OCI-LY1 (cell line): ENCODE measurements around the gene TYK2.

ENCODE experiments used
- H2AFZ ChIP-seq: fragments of 200-600 bp; sonication (generic), shearing (Covaris generic); 2 replicates; pipeline ENCODE4 v1.6.0; 2014; ENCODE audit warnings: antibody characterized with exemption, mild to moderate bottlenecking, low read length
- H3F3A ChIP-seq: fragments of 200-600 bp; sonication (generic), shearing (Covaris generic); 2 replicates; pipeline ENCODE4 v1.6.0; 2014; ENCODE audit warnings: mild to moderate bottlenecking, antibody characterized with exemption, low read length, moderate library complexity; ENCODE audit not compliant: insufficient read depth
- H3K27ac ChIP-seq: fragments of 200-600 bp; sonication (generic); 2 replicates; pipeline ENCODE4 v1.5.1; 2014; ENCODE audit warnings: low read length, mixed run types, mild to moderate bottlenecking, low read depth; ENCODE audit not compliant: poor library complexity, severe bottlenecking
- H3K27me3 ChIP-seq: fragments of 200-600 bp; sonication (generic); 2 replicates; pipeline ENCODE4 v1.6.0; 2014; ENCODE audit warnings: antibody characterized with exemption, mild to moderate bottlenecking, low read length, moderate library complexity; ENCODE audit not compliant: insufficient read depth
- H3K36me3 ChIP-seq: fragments of 200-600 bp; sonication (generic); 2 replicates; pipeline ENCODE4 v1.6.1; 2014; ENCODE audit warnings: mild to moderate bottlenecking, antibody characterized with exemption, low read length, moderate library complexity, mixed read lengths; ENCODE audit not compliant: insufficient read depth
- H3K4me1 ChIP-seq: fragments of 200-600 bp; sonication (generic); 2 replicates; pipeline ENCODE4 v1.5.1; 2014; ENCODE audit warnings: mild to moderate bottlenecking, low read length, moderate library complexity; ENCODE audit not compliant: insufficient read depth, severe bottlenecking
- H3K4me2 ChIP-seq: fragments of 200-600 bp; sonication (generic), shearing (Covaris generic); 2 replicates; pipeline ENCODE4 v1.6.1; 2014; ENCODE audit warnings: low read length
- H3K4me3 ChIP-seq: fragments of 200-600 bp; sonication (generic); 2 replicates; pipeline ENCODE4 v1.5.1; 2014; ENCODE audit warnings: low read length, low read depth, mild to moderate bottlenecking, mixed read lengths; ENCODE audit not compliant: poor library complexity, severe bottlenecking
- H3K79me2 ChIP-seq: fragments of 200-600 bp; shearing (Covaris generic); 2 replicates; pipeline ENCODE4 v1.6.1; 2016; ENCODE audit warnings: mixed run types, low read length, mixed read lengths; ENCODE audit not compliant: insufficient read depth
- H3K9ac ChIP-seq: fragments of 200-600 bp; sonication (generic), shearing (Covaris generic); 2 replicates; pipeline ENCODE4 v1.6.1; 2014; ENCODE audit warnings: mild to moderate bottlenecking, low read length, mixed read lengths
- H3K9me2 ChIP-seq: fragments of 200-600 bp; sonication (generic), shearing (Covaris generic); 2 replicates; pipeline ENCODE4 v1.6.1; 2014; ENCODE audit warnings: low read depth, mild to moderate bottlenecking, low read length, mixed read lengths
- H3K9me3 ChIP-seq: fragments of 200-600 bp; shearing (Covaris generic); 2 replicates; pipeline ENCODE4 v1.6.1; 2014; ENCODE audit warnings: low read length, mixed read lengths
- H4K20me1 ChIP-seq: fragments of 200-600 bp; sonication (generic), shearing (Covaris generic); 2 replicates; pipeline ENCODE4 v1.6.0; 2016; ENCODE audit warnings: mild to moderate bottlenecking, low read length; ENCODE audit not compliant: insufficient read depth
- EZH2 ChIP-seq: fragments of 200-600 bp; sonication (generic), shearing (Covaris generic); IDR thresholded peaks from 2 replicates; pipeline ENCODE4 v1.8.0; 2017; ENCODE audit warnings: borderline replicate concordance, mixed run types, mild to moderate bottlenecking, antibody characterized with exemption, low read length, moderate library complexity, mixed read lengths
- TF ChIP-seq, protein P1 (sequence below): fragments of 200-600 bp; sonication (generic), shearing (Covaris generic); IDR thresholded peaks from 2 replicates; pipeline ENCODE4 v1.5.1; 2017; ENCODE audit warnings: mild to moderate bottlenecking, antibody characterized with exemption, low read length, moderate library complexity, mixed read lengths

Gene TYK2

GRCh38 chr19:10318807-10319682 lies 61.3 kb downstream of the TYK2 start:
- H3K4me2 ChIP-seq: no peak overlapping the region
- no peak overlapping the region for H3K9ac ChIP-seq
- H3K79me2 ChIP-seq: no peaks in the 10 kb centered on the region
- H4K20me1 ChIP-seq: no peaks in the 10 kb centered on the region
- no peaks in the 10 kb centered on the region for H3F3A ChIP-seq
- no peak overlapping the region for H3K4me3 ChIP-seq
- TF ChIP-seq, protein P1, sequence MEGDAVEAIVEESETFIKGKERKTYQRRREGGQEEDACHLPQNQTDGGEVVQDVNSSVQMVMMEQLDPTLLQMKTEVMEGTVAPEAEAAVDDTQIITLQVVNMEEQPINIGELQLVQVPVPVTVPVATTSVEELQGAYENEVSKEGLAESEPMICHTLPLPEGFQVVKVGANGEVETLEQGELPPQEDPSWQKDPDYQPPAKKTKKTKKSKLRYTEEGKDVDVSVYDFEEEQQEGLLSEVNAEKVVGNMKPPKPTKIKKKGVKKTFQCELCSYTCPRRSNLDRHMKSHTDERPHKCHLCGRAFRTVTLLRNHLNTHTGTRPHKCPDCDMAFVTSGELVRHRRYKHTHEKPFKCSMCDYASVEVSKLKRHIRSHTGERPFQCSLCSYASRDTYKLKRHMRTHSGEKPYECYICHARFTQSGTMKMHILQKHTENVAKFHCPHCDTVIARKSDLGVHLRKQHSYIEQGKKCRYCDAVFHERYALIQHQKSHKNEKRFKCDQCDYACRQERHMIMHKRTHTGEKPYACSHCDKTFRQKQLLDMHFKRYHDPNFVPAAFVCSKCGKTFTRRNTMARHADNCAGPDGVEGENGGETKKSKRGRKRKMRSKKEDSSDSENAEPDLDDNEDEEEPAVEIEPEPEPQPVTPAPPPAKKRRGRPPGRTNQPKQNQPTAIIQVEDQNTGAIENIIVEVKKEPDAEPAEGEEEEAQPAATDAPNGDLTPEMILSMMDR: no peak
- no peak for TF ChIP-seq EZH2
- no peaks in the 10 kb centered on the region for H3K27me3 ChIP-seq
- peaks cover 23% of the 10 kb centered on the region for H3K4me1 ChIP-seq
- H3K27ac ChIP-seq: no peak overlapping the region
- peaks cover 72% of the 10 kb centered on the region for H3K36me3 ChIP-seq
- no peak overlapping the region for H2AFZ ChIP-seq
- no peaks in the 10 kb centered on the region for H3K9me3 ChIP-seq
- no peaks in the 10 kb centered on the region for H3K9me2 ChIP-seq

- no peak for TF ChIP-seq EZH2
- TF ChIP-seq, protein P1: no peak
- no peak overlapping the region for H3K4me2 ChIP-seq
- H2AFZ ChIP-seq: no peak overlapping the region
- H3K4me1 ChIP-seq: peaks cover 16% of the 10 kb centered on the region
- no peak overlapping the region for H3K9ac ChIP-seq
- no peak overlapping the region for H3K27ac ChIP-seq
- no peaks in the 10 kb centered on the region for H3K9me2 ChIP-seq
- no peaks in the 10 kb centered on the region for H3K27me3 ChIP-seq
- H3K79me2 ChIP-seq: no peaks in the 10 kb centered on the region
- H3F3A ChIP-seq: no peaks in the 10 kb centered on the region
- peaks cover 69% of the 10 kb centered on the region for H3K36me3 ChIP-seq
- H3K9me3 ChIP-seq: no peaks in the 10 kb centered on the region
- no peak overlapping the region for H3K4me3 ChIP-seq
- H4K20me1 ChIP-seq: no peaks in the 10 kb centered on the region
Observed at GRCh38 chr19:10317857-10318462, 62.4 kb downstream of the TYK2 start.

GRCh38 chr19:10317045-10317856 lies 63.1 kb downstream of the TYK2 start:
- H3K36me3 ChIP-seq: peaks cover 62% of the 10 kb centered on the region

More at GRCh38 chr19:10317045-10317856, 63.1 kb downstream of the TYK2 start:
- Histone ChIP-seq H3K4me2 (no peak overlapping the region), H3K79me2 (no peaks in the 10 kb centered on the region), H3K27ac (no peak overlapping the region), H3K4me1 (peaks cover 16% of the 10 kb centered on the region), H3F3A (no peaks in the 10 kb centered on the region), H3K9me2 (no peaks in the 10 kb centered on the region), H2AFZ (no peak overlapping the region), H4K20me1 (no peaks in the 10 kb centered on the region), H3K9me3 (no peaks in the 10 kb centered on the region), H3K27me3 (no peaks in the 10 kb centered on the region), H3K9ac (no peak overlapping the region), H3K4me3 (no peak overlapping the region)
- TF ChIP-seq EZH2: no peak
- TF ChIP-seq, protein P1: no peak
